Stimulated activated CD4-positive, alpha-beta T cell treated with anti-CD3 and anti-CD28 coated beads, Interleukin-4, amount 100 ng/mL, for 1 hour (primary cell): Measurements from ENCODE around the gene UPK3B.
"Not testable (repeated sequence)": the region's sequence is repeated elsewhere in the genome, so short reads cannot be mapped to it uniquely, and the experiment has no call there.

Source experiments
- DNase-seq: peaks from one replicate; pipeline ENCODE4 v3.0.0-alpha.2; 2020

The UPK3B gene

DNA sequence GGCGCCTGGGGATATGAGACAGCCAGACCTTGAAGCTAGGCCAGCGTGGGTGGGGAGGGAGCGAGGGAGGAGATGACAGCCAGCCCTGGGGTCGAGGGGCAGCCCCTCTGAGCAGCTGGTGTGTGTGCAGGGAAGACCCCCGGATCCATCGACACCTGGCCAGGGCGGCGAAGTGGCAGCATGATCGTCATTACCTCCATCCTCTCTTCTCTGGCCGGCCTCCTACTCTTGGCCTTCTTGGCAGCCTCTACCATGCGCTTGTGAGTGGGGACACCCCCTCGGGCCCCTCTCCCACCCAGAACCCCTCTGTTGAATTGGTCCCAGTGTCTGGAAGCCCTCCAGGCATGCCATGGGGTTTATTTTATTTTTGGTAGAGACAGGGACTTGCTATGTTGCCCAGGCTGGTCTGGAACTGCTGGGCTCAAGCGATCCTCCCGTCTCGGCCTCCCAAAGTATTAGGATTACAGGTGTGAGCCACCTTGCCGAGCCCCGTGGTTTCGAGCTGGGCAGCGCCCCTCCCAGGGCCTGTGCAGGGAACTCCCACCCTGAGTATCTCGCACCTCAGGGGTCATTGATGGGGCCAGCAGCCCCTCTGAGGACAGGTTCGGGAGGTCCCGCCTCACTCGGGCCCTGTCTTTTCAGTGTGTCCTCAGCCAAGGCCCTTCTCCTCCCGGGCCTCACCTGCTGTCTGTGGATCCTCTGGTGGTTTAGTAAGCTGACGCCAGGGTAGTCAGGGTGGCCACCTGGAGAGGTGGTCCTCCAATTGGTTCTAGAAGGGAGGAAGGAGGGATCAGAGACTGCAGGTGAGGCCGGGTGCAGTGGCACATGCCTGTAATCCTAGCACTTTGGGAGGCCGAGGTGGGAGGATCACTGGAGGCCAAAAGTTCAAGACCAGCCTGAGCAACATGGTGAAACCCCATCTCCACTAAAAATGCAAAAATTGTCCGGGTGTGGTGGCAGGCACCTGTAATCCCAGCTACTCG lies 3.8 kb downstream of the UPK3B start:
- DNase-seq: no peak

- no peak for DNase-seq
These were observed 4.8 kb downstream of the UPK3B start for GRCh38 chr7:76514926-76515771.

- DNase-seq: no peak
These were observed 5.7 kb downstream of the UPK3B start for GRCh38 chr7:76515999-76516443.

- DNase-seq: not testable (repeated sequence)
These were observed 6.6 kb downstream of the UPK3B start for GRCh38 chr7:76516932-76517331.

DNA sequence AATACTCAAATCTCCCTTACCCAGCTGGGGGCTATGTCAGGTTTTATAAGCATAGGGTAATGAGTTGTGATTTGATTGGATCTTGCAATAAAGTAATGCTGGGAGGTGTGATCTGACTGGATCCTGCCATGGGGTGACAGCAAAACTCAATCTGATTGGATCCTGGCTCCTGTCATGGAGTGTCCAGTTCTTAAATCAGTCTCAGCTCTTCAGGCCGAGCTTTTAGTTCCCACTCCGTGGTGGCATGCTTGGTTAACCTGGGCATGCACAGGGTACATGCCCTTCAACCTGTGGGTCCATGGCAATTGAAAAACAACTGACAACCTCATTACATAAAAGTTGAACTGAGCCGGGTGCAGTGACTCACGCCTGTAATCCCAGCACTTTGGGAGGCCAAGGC lies 15.8 kb downstream of the UPK3B start:
- DNase-seq: not testable (repeated sequence)

DNA sequence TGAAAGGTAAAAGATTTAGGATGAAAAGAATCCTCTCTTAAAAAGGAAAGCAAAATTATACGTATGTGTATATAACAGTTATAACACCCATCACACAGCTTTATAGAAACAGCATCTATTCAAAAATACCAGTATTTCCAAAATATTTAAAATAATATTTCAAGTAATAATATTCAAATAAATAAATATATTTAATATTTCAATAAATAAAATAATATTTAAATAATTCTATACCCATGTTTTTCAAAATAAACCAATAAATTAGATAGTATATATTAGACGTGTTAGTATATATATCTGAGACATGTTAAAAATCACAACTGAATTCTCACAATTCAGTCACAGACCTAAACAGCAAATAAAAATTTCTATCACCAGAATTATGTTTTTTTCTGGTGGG lies 21.3 kb downstream of the UPK3B start:
- not testable (repeated sequence) for DNase-seq

DNA sequence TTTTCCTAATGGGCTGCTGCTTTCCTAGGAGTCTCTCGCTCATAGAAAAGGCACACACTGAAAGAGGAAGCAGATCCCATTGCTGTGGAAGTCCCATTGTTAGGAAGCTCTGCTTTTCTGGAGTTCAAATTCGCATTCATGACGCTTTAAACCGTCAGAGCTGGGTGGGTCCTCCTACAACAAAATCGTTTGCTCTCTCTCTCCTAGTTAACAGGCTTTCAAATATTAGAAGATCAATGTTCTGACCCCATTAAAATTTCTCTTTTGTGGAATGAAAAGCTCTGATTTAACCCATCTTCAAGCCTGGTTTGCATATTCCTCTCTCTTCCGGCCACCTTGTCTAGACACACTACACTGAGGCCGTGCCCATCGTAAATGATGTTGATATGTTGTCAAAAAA lies 32.8 kb downstream of the UPK3B start, which contains the start of gene SPDYE16:
Gene SPDYE16 (minus strand): TSS at position 101 of the 400 bp plus-strand sequence. CDS start 1,838 bp downstream, outside the sequence.
- DNase-seq: not testable (repeated sequence)

GRCh38 chr7:76549025-76549854 lies 38.9 kb downstream of the UPK3B start:
- peak; percentile 80 for DNase-seq

DNA sequence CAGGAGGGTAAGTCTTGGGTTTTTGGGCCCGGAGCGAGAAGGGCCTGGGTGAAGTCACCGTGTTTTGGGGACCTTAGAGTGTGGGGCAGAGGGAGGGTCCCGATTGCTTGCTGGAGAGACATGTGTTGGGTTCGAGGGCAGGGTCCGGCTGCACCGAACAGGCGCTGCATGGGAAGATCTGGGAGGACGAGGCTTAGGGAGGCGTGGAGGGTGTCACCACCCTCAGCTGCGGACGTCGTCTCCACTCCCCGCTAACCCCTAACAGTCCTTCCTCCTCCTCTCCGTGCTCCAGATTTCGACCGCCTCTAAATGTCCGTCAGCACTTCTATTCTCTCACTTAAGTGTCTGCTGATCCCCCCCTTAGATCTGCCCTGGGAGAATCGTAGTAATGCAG lies 39.5 kb downstream of the UPK3B start:
- peak; percentile 4 for DNase-seq

- DNase-seq: not testable (repeated sequence)
These were observed 41.6 kb downstream of the UPK3B start for GRCh38 chr7:76551992-76552391.

- not testable (repeated sequence) for DNase-seq
These were observed 49.3 kb downstream of the UPK3B start for GRCh38 chr7:76559685-76560084.

DNA sequence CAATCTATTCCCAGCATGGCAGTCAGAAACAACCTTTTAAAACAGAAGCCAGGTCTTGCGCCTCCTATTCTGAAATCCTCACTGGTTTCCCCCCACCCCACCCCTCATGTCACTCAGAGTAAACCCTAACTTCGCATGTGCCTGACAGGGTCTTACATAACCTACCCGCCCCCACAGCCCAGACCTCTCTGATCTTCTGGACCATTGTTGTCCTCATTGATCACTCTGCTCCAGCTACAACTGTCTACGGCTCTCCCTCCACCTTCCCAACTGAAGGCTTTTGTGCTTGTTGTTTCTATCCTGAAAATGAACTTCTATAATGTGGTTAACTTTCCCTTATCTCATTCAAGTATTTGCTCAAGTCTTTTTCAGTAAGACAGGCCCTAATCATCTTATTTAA lies 49.8 kb downstream of the UPK3B start:
- DNase-seq: not testable (repeated sequence)

DNA sequence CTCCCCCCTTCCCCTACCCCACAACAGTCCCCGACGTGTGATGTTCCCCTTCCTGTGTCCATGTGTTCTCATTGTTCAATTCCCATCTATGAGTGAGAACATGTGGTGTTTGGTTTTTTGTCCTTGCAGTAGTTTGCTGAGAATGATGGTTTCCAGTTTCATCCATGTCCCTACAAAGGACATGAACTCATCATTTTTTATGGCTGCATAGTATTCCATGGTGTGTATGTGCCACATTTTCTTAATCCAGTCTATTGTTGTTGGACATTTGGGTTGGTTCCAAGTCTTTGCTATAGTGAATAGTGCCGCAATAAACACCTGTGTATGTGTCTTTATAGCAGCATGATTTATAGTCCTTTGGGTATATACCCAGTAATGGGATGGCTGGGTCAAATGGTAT lies 51.0 kb downstream of the UPK3B start:
- not testable (repeated sequence) for DNase-seq

- DNase-seq: not testable (repeated sequence)
These were observed 54.6 kb downstream of the UPK3B start for GRCh38 chr7:76565001-76565400.
